HG03439 (cell line): Measurements from ENCODE around the gene PTPN9.
A peak's percentile ranks its signal among the peaks of the same experiment; 100 is the strongest.
"Not testable (repeated sequence)": the region's sequence is repeated elsewhere in the genome, so short reads cannot be mapped to it uniquely, and the experiment has no call there.

Experiments used
- ATAC-seq: cut with Tn5 transposase; IDR thresholded peaks from one replicate; pipeline ENCODE4 v1.9.1; 2021; ENCODE audit warnings: mild to moderate bottlenecking, moderate library complexity; ENCODE audit not compliant: unreplicated experiment

PTPN9 gene

DNA sequence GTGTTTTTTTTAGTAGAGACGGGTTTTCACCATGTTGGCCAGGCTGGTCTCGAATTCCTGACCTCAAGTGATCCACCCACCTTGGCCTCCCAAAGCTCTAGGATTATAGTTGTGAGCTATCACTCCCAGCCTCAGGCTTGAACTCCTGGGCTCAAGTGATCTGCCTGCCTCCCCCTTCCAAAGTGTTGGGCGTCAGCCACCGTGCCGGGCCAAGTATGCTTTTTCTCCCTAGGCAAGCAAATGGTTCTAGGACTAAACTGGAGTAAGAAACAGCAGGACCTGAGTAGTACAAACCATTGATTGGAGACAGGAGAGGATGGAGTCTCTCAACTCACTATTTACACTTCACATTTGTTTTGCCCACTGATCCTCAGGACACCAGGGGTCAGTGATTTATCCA, 4.6 kb upstream of the PTPN9 start:
- no peak for ATAC-seq

GRCh38 chr15:75582943-75583342, 3.8 kb upstream of the PTPN9 start:
- not testable (repeated sequence) for ATAC-seq

DNA sequence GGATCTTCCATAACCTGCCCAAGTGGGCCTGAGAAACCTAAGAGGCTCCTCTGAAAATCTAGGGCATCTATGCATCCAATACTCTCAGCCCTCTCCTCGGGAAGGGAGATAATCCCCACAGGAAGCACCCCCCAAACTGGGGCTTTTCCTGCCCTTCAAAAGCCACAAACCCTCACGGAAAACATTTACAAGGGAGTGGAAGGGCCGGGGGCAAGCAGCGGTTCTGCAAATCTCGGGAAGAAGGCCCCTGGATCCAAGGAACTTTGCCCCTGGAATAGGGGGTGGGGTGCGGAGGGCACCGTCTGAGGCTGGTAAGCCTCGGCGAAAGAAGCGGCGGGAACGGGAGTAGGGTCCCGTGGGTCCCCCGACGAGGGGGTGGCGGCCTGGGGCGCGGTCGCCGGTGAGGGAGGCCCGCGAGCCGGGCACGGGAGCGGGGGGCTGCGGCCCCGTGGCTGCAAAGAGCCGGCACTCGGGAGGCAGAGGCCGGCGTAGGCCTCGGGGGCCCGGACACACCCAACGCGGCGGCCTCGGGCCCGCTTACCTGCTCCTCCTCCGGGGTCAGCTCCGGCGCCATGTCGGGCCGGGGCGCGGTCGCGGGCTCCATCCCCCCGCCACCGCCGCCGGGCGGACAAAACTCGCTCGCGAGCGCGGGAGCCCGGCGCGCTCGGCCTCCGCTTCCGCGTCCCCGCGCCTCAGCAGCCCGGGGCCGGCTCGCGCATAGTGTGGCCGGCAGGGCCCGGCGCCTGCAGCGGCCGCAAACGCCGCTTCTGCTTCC, 755 bp downstream of the PTPN9 start:
- peak; percentile 50 for ATAC-seq

DNA sequence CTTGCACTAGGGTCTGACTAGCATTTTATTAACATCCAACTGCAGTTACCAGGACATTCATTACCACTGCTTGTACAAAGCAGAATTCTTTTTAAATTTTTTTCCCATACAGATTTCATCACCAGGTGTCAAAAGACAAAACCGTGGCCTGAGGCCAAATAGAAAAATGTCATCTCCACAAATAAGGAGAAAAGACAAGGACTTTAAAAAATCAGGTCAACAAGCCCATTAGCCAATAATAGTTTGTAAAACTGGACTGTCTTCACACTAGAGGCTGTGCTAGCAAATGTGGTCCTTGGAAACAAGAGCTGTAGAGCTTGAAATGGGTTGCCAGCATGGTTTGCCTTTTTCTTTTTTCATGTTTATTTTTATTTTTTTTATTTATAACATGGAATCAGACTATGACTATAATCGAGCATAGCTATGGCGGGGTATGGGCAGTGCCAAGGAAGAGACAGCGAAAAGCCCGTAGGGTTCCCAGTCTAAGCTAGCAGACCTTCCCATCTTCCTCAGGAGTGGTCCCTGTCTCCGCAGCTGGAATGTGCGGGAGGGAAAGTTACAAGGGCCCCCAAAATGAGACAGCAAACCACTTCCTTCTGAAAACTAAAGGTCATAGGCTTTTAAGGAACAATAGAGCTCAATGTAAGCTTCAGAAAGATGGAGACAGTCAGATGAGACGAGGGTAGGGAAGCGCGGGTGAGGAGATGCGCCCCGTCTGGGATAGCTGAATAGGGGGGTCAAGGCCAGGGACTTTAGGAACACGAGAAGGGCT, 1.5 kb downstream of the PTPN9 start:
- ATAC-seq, result no peak

- no peak for ATAC-seq
These were observed 5.3 kb downstream of the PTPN9 start for GRCh38 chr15:75573648-75574384.

DNA sequence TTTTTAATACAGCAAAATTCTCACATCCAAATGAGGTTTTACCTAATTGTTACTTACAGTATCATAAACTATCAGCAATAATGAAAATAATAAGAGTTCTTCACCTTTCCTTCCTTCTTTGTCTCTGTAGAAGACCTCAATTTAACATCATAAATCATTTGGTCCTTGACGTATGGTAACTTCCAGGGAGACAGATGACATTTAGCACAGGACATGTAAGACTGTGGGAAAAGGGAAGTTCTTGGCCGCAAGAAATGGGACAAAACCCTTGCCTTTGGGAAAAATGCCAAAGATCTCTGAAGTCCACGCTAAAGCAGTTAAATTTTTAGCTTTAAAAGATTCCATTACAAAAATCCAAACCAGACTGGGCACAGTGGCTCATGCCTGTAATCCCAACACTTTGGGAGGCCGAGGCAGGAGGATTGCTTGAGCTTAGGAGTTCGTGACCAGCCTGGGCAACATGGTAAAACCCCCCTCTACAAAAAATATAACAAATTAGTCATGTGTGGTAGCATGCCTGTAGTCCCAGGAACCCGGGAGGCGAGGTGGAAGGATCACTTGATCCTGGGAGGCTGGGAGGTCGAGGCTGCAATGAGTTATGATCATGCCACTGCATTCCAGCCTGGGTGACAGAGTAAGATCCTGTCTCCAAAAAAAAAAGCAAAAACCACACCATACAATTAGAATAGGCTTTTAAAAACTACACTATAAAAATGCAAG, 8.8 kb downstream of the PTPN9 start:
- ATAC-seq, result no peak

DNA sequence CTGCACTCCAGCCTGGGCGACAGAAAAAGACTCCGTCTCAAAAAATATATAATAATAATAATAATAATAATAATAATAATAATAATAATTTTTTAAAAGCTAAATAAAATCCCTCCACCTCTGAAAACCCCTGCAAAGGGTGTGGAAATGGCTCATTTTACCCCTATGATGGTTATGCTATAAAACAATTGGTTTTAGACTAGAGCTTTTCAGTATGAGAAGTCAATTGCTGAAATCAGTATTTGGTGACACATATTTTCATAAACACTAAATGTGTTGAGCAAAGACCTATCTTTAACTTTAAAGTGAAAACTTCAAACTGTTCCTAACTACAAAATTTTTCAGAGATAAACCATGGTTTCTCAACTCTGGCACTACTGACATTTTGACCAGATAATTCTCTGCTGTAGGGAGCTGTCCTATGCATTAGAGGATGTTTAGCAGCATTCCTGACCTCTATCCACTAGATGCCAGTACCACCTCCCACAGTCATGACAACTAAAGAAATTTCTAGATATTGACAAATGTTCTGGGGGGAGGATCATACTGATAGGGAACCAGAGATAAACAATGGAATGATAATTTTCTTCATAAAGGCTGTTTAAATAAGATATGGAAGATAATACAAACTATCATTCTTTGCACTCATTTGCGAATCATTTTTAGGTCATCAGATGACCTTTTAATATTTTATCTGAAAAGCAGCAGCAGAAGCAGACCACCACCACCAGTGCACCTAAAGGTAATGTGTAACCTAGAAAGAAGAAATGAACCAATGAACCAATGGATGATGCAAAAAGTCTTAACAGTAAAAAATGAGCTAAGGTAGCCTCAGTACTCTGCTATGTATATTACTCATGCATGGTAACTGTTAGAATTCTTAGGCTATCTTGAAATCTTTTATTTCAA, 13.8 kb downstream of the PTPN9 start:
- no peak for ATAC-seq

- no peak for ATAC-seq
These were observed 17.2 kb downstream of the PTPN9 start for GRCh38 chr15:75561888-75562287.

- not testable (repeated sequence) for ATAC-seq
These were observed 19.8 kb downstream of the PTPN9 start for GRCh38 chr15:75559360-75559759.

DNA sequence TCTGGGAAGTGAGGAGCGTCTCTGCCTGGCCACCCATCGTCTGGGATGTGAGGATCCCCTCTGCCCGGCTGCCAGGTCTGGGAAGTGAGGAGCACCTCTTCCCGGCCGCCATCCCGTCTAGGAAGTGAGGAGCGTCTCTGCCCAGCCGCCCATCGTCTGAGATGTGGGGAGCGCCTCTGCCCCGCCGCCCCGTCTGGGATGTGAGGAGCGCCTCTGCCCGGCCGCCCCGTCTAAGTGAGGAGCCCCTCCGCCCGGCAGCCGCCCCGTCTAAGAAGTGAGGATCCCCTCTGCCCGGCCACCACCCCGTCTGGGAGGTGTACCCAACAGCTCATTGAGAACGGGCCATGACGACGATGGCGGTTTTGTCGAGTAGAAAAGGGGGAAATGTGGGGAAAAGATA, 20.2 kb downstream of the PTPN9 start:
- ATAC-seq, result not testable (repeated sequence)

DNA sequence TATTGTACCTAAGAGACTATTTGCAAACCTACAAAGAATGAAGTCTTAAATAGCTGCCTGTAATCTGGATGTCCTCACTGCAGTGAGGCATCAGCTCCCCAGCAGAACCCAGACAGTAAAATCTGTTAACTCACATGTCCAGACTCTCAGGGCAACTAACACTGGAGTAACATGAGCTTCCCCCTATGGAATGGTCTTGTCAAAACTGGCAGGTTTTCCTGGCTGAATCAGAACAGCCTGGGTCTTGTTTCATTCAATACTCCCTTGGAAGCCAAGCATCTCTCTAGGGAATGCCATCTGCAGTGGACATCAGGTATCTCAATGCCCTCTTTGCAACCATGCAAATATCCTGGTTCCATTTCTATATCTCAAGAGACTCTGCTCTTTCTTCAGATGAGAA, 24.4 kb downstream of the PTPN9 start:
- ATAC-seq, result no peak

GRCh38 chr15:75553659-75554058, 25.5 kb downstream of the PTPN9 start:
- no peak for ATAC-seq

DNA sequence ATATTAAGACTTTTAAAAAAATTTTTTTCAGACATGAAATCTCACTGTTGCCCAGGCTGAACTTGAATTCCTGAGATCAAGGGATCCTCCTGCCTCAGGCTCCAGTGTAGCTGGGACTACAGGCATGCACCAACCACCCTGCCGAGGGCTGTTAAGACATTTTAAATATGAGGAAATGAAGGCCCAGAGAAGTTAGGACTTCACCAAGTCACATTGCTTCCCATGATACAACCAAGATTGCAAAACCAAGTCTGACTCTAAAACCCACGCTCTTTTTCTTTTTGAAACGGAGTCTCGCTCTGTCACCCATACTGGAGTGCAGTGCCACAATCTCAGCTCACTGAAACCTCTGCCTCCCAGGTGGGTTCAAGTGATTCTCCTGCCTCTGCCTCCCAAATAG, 28.0 kb downstream of the PTPN9 start:
- no peak for ATAC-seq

DNA sequence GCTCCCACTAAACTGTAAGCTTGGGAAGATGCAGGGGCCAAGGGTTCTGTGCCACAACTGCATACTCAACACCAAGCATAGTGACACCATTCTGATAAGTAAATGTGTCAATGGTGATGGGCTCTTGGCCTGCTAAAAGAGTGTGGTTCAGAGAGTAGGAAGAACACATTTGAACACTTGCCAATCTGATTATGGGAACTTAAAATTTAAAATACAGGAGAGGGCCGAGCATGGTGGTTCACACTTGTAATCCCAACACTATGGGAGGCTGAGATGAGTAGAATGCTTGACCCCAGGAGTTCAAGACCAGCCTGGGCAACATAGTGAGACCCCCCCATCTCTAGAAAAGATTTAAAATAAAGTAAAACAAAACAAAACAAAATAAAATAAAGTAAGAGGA, 34.1 kb downstream of the PTPN9 start:
- no peak for ATAC-seq

DNA sequence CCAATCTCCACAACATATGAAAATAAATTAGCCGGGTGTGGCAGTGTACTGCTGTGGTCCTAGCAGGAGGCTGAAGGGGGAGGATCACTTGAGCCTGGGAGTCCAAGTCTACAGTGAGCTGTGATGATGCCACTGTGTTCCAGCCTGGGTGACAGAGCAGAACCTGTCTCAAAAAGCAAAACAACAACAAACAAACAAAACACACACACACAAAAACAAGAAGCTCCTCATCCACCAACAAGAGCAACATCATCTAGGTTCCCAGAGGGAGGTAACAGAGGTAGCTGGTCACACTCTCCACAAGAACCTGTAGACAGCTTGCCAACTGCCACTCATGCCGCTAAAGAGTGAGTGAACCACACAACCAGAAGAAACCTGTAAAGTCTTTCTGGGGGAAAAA, 34.8 kb downstream of the PTPN9 start:
- no peak for ATAC-seq

DNA sequence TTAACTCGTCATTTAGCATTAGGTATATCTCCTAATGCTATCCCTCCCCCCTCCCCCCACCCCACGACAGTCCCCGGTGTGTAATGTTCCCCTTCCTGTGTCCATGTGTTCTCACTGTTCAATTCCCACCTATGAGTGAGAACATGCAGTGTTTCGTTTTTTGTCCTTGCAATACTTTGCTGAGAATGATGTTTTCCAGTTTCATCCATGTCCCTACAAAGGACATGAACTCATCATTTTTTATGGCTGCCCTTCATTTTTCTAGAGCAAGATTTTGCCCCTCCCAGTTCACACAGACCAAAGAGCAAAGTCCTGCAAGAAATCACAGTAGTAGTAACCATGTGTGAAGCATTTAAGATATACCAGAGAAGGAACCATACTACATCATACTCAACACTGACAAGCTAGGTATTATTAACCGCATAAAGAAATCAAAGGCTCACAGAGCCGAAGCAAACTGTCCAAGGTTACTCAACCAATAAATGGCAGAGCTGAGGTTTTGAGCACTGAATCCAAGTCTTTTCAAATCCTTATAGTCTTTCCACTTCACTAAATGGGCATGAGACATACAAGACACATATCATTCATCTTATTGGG, 36.1 kb downstream of the PTPN9 start:
- ATAC-seq, result not testable (repeated sequence)

- no peak for ATAC-seq
These were observed 36.7 kb downstream of the PTPN9 start for GRCh38 chr15:75542386-75542797.

GRCh38 chr15:75538376-75538775, 40.7 kb downstream of the PTPN9 start:
- no peak for ATAC-seq

DNA sequence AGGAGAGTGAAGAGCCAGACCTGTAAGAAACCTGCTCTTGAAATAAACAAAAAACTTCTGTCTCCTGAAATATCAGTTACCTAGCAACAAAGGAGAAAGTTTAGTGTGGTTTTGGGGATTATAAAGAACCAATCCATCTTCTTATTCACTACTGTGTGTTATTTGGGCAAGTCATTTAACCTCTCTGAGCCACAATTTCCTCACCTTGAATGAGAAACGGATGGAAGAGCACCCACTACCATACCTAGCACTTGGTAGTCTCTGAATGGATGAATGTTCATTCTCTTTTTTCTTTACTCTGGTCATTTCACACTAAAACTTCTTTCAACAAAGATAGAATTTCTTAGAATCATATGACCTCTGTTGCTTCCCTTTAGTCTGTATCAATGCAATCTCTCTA, 45.2 kb downstream of the PTPN9 start:
- no peak for ATAC-seq
